Femur (tissue), 1 donor: ENCODE measurements around the gene TBL1XR1.
"Not testable (repeated sequence)": the region's sequence is repeated elsewhere in the genome, so short reads cannot be mapped to it uniquely, and the experiment has no call there.

ENCODE experiments used
- DNase-seq: peaks from one replicate; pipeline ENCODE4 v3.0.0-alpha.2; 2017

TBL1XR1 gene

GRCh38 chr3:177181418-177181817, 15.9 kb downstream of the TBL1XR1 start:
- DNase-seq, result no peak

- DNase-seq, result no peak
Observed at GRCh38 chr3:177180506-177180905, 16.8 kb downstream of the TBL1XR1 start.

- no peak for DNase-seq
Observed at GRCh38 chr3:177179281-177180067, 17.8 kb downstream of the TBL1XR1 start.

GRCh38 chr3:177177749-177178221, 19.5 kb downstream of the TBL1XR1 start:
- DNase-seq, result no peak

GRCh38 chr3:177174607-177175170, 22.6 kb downstream of the TBL1XR1 start:
- no peak for DNase-seq

- no peak for DNase-seq
Observed at GRCh38 chr3:177169936-177170722, 27.2 kb downstream of the TBL1XR1 start.

- DNase-seq, result no peak
Observed at GRCh38 chr3:177168431-177168830, 28.9 kb downstream of the TBL1XR1 start.

- DNase-seq, result no peak
Observed at GRCh38 chr3:177162742-177163141, 34.5 kb downstream of the TBL1XR1 start.

GRCh38 chr3:177161603-177162002, 35.7 kb downstream of the TBL1XR1 start:
- not testable (repeated sequence) for DNase-seq

- no peak for DNase-seq
Observed at GRCh38 chr3:177158461-177158860, 38.8 kb downstream of the TBL1XR1 start.

- no peak for DNase-seq
Observed at GRCh38 chr3:177157492-177157891, 39.8 kb downstream of the TBL1XR1 start.

- DNase-seq, result no peak
Observed at GRCh38 chr3:177154733-177155132, 42.5 kb downstream of the TBL1XR1 start.

GRCh38 chr3:177150970-177151627, 46.2 kb downstream of the TBL1XR1 start:
- DNase-seq, result no peak

GRCh38 chr3:177150218-177150916, 46.9 kb downstream of the TBL1XR1 start:
- no peak for DNase-seq

- no peak for DNase-seq
Observed at GRCh38 chr3:177149106-177149505, 48.2 kb downstream of the TBL1XR1 start.

- no peak for DNase-seq
Observed at GRCh38 chr3:177147790-177148189, 49.5 kb downstream of the TBL1XR1 start.

- DNase-seq, result no peak
Observed at GRCh38 chr3:177146646-177147045, 50.6 kb downstream of the TBL1XR1 start.

GRCh38 chr3:177145954-177146353, 51.3 kb downstream of the TBL1XR1 start:
- no peak for DNase-seq

GRCh38 chr3:177145381-177145780, 51.9 kb downstream of the TBL1XR1 start:
- DNase-seq, result no peak

- DNase-seq, result no peak
Observed at GRCh38 chr3:177144922-177145321, 52.4 kb downstream of the TBL1XR1 start.

- no peak for DNase-seq
Observed at GRCh38 chr3:177141899-177142646, 55.2 kb downstream of the TBL1XR1 start.

GRCh38 chr3:177141471-177141870, 55.8 kb downstream of the TBL1XR1 start:
- DNase-seq, result no peak
